BJ (cell line): ENCODE results near the gene LMX1B. TPM values are rescaled to one million over a fixed set of nuclear protein-coding genes. Genes with fewer than 3 reads are reported as not detected.

Source experiments
- CTCF ChIA-PET: fragments of 350-600 bp; formaldehyde crosslinking; extraction: SDS; loops from one replicate; lab custom pipeline; 2021; ENCODE audit warnings: antibody characterized with exemption, inconsistent platforms; lab: Yijun Ruan, JAX
- POLR2A ChIA-PET: fragments of 300-600 bp; sonication (Branson Sonifier 250); formaldehyde crosslinking; extraction: SDS; loops from one replicate; lab custom pipeline; 2021; ENCODE audit warnings: antibody characterized with exemption; lab: Charles Lee
- DNase-seq: peaks from one replicate; pipeline ENCODE4 v3.0.0-alpha.2; 2011; ENCODE audit warnings: low read depth
- H3K27me3 ChIP-seq: 2 replicates; pipeline ENCODE4 v1.6.0; 2011; ENCODE audit warnings: low read length; ENCODE audit not compliant: control insufficient read depth, insufficient read depth
- H3K36me3 ChIP-seq: 2 replicates; pipeline ENCODE4 v1.5.1; 2011; ENCODE audit warnings: low read length; ENCODE audit not compliant: control insufficient read depth, insufficient read depth
- H3K4me3 ChIP-seq: 2 replicates; pipeline ENCODE4 v1.5.1; 2011; ENCODE audit warnings: low read depth, mild to moderate bottlenecking, control low read depth, low read length
- polyA plus RNA-seq: library from polyadenylated mRNA; depleted of rRNA; stranded (reverse); fragments of >200 nt; gene quantifications from 2 replicates; pipeline ENCODE4 v1.2.3, GENCODE V29; 2011
- TF ChIP-seq, protein P1 (sequence below): IDR thresholded peaks from 2 replicates; pipeline ENCODE4 v1.5.1; 2011; ENCODE audit warnings: low read depth, mild to moderate bottlenecking, control low read depth, inconsistent platforms, low read length, moderate library complexity; ENCODE audit not compliant: insufficient read depth

LMX1B gene
- polyA plus RNA-seq, 1 experiment: not detected

DNA sequence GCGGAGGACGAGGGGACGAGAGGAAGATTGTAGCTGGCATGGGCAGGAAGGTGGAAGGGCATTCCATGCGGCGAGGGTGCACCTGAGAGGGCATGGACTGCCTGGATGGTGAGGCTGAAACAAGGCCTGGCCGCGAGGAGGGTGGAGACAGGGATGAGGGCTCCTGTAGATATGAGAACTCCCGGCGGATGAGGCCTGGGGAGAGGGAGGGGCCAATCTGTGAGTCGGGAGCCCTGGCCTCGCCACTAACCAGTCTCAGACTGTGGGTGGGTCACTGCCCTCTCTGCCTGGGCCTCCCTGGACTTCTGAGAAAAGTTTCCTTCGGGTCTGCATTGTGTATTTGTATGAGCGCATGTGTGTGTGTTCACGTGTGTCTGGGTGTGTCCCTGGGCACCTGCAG lies 55.4 kb downstream of the LMX1B start:
- TF ChIP-seq, protein P1, sequence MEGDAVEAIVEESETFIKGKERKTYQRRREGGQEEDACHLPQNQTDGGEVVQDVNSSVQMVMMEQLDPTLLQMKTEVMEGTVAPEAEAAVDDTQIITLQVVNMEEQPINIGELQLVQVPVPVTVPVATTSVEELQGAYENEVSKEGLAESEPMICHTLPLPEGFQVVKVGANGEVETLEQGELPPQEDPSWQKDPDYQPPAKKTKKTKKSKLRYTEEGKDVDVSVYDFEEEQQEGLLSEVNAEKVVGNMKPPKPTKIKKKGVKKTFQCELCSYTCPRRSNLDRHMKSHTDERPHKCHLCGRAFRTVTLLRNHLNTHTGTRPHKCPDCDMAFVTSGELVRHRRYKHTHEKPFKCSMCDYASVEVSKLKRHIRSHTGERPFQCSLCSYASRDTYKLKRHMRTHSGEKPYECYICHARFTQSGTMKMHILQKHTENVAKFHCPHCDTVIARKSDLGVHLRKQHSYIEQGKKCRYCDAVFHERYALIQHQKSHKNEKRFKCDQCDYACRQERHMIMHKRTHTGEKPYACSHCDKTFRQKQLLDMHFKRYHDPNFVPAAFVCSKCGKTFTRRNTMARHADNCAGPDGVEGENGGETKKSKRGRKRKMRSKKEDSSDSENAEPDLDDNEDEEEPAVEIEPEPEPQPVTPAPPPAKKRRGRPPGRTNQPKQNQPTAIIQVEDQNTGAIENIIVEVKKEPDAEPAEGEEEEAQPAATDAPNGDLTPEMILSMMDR: no peak
- Histone ChIP-seq H3K4me3 (no peak overlapping the region), H3K36me3 (no peaks in the 10 kb centered on the region), H3K27me3 (peaks cover 18% of the 10 kb centered on the region)
- CTCF ChIA-PET: interaction anchor here (1.4 kb wide), 1 partner anchor 38 kb away, joined by 4 read pairs; no protein-coding TSS in a partner anchor
- DNase-seq: no peak
- POLR2A ChIA-PET: no interaction called here

- Histone ChIP-seq H3K27me3 (peaks cover 22% of the 10 kb centered on the region), H3K36me3 (no peaks in the 10 kb centered on the region), H3K4me3 (no peak overlapping the region)
- TF ChIP-seq, protein P1: no peak
- ChIA-PET POLR2A (no interaction called here), CTCF (no interaction called here)
- no peak for DNase-seq
Measured at GRCh38 chr9:126670270-126670669, 56.5 kb downstream of the LMX1B start.

DNA sequence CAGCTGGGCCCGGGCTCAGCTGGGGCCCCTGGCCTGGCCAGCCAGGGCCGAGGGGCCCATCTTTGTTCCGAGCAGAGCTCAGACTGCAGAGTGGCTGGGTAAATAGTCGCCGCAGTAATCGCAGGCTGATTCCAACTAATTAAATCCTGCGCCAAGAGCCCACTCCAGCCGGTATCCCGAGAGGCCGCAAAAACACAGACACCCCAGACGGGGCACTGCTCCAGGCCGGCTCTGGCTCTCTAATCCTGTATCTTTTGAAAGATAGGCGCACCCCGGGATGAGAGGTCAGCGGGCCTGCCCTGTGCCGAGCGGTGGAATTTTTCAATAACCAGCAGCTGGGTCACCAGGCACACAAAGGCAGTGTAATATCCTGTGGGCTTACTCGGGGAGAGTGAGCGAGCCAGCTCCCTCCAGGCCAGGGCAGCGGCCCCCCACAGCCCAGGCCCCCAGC lies 57.7 kb downstream of the LMX1B start:
- POLR2A ChIA-PET: no interaction called here
- DNase-seq: no peak
- H3K36me3 ChIP-seq: no peaks in the 10 kb centered on the region

DNA sequence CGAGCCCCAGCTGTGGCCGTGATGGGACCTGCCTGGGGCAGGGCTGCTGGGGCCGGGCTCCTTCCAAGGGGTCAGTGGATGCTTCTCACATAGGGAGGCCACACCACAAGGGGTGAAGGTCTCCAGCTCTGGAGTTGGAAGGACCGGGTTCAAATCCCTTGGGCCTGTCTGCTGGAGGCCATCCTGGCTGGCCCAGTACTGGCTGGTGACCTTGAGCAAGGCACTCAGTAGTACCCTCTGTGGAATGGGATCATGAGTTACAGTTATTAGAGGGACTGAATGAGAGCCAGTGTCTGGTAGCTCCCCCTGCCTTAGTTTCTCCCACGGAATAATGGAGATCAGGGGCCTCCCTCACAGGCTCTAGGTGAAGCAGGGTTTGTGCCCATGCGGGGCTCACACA lies 58.3 kb downstream of the LMX1B start:
- H3K36me3 ChIP-seq: no peaks in the 10 kb centered on the region
- no peak overlapping the region for H3K4me3 ChIP-seq
- TF ChIP-seq, protein P1: no peak
- CTCF ChIA-PET: interaction anchor here (1.5 kb wide), 1 partner anchor 18 kb away, joined by 5 read pairs; no protein-coding TSS in a partner anchor
- H3K27me3 ChIP-seq: peaks cover 21% of the 10 kb centered on the region
- POLR2A ChIA-PET: no interaction called here
- no peak for DNase-seq

More for the DNA sequence above, 57.7 kb downstream of the LMX1B start:
- TF ChIP-seq, protein P1: no peak
- CTCF ChIA-PET: interaction anchor here (1.5 kb wide), 1 partner anchor 19 kb away, joined by 5 read pairs; no protein-coding TSS in a partner anchor
- H3K27me3 ChIP-seq: peaks cover 22% of the 10 kb centered on the region
- H3K4me3 ChIP-seq: no peak overlapping the region

- H3K36me3 ChIP-seq: no peaks in the 10 kb centered on the region
- no peak for DNase-seq
- no peak overlapping the region for H3K4me3 ChIP-seq
- ChIA-PET POLR2A (no interaction called here), CTCF (interaction anchor here (1.3 kb wide), 1 partner anchor 18 kb away, joined by 4 read pairs; no protein-coding TSS in a partner anchor)
- H3K27me3 ChIP-seq: peaks cover 19% of the 10 kb centered on the region
- TF ChIP-seq, protein P1: no peak
Measured at GRCh38 chr9:126672634-126673284, 59.0 kb downstream of the LMX1B start.
